Effector memory CD8-positive, alpha-beta T cell (primary cell): ENCODE measurements around the gene SLC22A14.

Experiments
- ATAC-seq: fragments of 150-1000 bp; cut with Tn5 transposase; replicated peaks from 2 replicates; pipeline ENCODE4 v1.10.0; 2021; ENCODE audit warnings: mild to moderate bottlenecking, moderate library complexity
- DNase-seq, 3 experiments: peaks; one replicate each; pipeline ENCODE4 v3.0.0; 2021
- H3K27ac Mint-ChIP-seq, 2 donors: one replicate each; pipeline ENCODE4 v1.8.0; 2022; ENCODE audit warnings: mild to moderate bottlenecking in 2 of 2, mixed read lengths in 2 of 2, moderate library complexity in 2 of 2
- H3K27me3 Mint-ChIP-seq, 2 donors: one replicate each; pipeline ENCODE4 v1.8.0; 2022; ENCODE audit warnings: mixed read lengths in 2 of 2
- H3K36me3 Mint-ChIP-seq: one replicate; pipeline ENCODE4 v1.8.0; 2022; ENCODE audit warnings: mild to moderate bottlenecking, moderate library complexity, mixed read lengths; ENCODE audit not compliant: insufficient read depth
- H3K4me1 Mint-ChIP-seq, 2 donors: one replicate each; pipeline ENCODE4 v1.8.0; 2022; ENCODE audit warnings: low read depth in 2 of 2, mixed read lengths in 2 of 2
- H3K4me3 Mint-ChIP-seq, 2 donors: one replicate each; pipeline ENCODE4 v1.8.0; 2022; ENCODE audit warnings: mild to moderate bottlenecking in 2 of 2, mixed read lengths in 2 of 2, moderate library complexity in 2 of 2
- H3K9me3 Mint-ChIP-seq, 2 donors: one replicate each; pipeline ENCODE4 v1.8.0; 2022; ENCODE audit warnings: mixed read lengths in 2 of 2

The SLC22A14 gene

GRCh38 chr3:38323060-38323459 lies 41.0 kb downstream of the SLC22A14 start:
- H3K9me3 Mint-ChIP-seq = no peaks in the 10 kb centered on the region
- H3K4me3 Mint-ChIP-seq = no peak overlapping the region
- H3K27me3 Mint-ChIP-seq = peaks cover 26 to 32% of the 10 kb centered on the region in 2 donors
- no peak for ATAC-seq
- DNase-seq = no peak
- H3K27ac Mint-ChIP-seq = no peak overlapping the region
- H3K36me3 Mint-ChIP-seq = no peaks in the 10 kb centered on the region
- no peaks in the 10 kb centered on the region for H3K4me1 Mint-ChIP-seq

- Mint-ChIP-seq H3K4me1 (no peaks in the 10 kb centered on the region), H3K9me3 (no peaks in the 10 kb centered on the region), H3K4me3 (no peak overlapping the region), H3K36me3 (no peaks in the 10 kb centered on the region), H3K27ac (no peak overlapping the region), H3K27me3 (peaks cover 26 to 32% of the 10 kb centered on the region in 2 donors)
- no peak for ATAC-seq
- DNase-seq = no peak
These were observed 43.2 kb downstream of the SLC22A14 start for GRCh38 chr3:38325256-38325655.

GRCh38 chr3:38327335-38328009 lies 45.4 kb downstream of the SLC22A14 start:
- Mint-ChIP-seq H3K27me3 (peaks cover 32 to 35% of the 10 kb centered on the region in 2 donors), H3K9me3 (no peaks in the 10 kb centered on the region), H3K4me1 (no peaks in the 10 kb centered on the region), H3K27ac (no peak overlapping the region), H3K4me3 (no peak overlapping the region), H3K36me3 (no peaks in the 10 kb centered on the region)
- no peak for ATAC-seq
- DNase-seq = no peak

DNA sequence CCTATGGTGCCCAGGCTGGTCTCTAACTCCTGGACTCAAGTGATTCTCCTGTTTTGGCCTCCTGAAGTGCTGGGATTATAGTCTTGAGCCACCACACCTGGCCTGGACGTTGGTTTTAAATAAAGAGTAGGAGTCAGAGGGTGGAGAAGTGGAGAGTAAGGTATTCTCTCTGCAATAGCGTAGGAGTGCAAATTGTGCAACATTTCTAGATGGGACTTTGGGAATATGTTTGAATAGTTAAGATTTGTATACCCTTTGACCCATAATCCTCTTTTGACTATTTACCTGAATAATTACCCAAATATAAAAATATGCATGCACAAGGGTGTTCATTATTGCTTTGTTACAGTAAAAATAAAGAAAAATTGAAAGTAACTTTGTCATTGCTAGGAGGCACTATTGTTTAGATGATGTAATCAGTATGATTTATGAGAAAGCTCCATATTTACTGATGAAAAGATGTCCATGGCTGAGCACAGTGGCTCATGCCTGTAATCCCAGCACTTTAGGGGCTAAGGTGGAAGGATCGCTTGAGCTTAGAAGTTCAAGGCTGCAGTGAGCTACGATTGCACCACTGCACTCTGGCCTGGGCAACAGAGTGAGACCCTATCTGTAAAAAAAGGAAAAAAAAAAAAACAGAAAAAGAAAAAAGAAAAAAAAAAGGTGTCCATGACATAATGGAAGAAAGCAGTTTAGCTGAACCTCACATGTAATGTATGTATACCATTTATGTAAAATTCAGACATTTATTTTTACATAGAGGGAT lies 49.3 kb downstream of the SLC22A14 start:
- no peaks in the 10 kb centered on the region for H3K4me1 Mint-ChIP-seq
- H3K9me3 Mint-ChIP-seq = no peaks in the 10 kb centered on the region
- no peak overlapping the region for H3K4me3 Mint-ChIP-seq
- no peak for DNase-seq
- no peak overlapping the region for H3K27ac Mint-ChIP-seq
- peaks cover 27 to 30% of the 10 kb centered on the region in 2 donors for H3K27me3 Mint-ChIP-seq
- no peak for ATAC-seq
- no peaks in the 10 kb centered on the region for H3K36me3 Mint-ChIP-seq

GRCh38 chr3:38332201-38332600 lies 50.1 kb downstream of the SLC22A14 start:
- Mint-ChIP-seq H3K9me3 (no peaks in the 10 kb centered on the region), H3K4me3 (no peak overlapping the region), H3K27ac (no peak overlapping the region), H3K4me1 (no peaks in the 10 kb centered on the region), H3K36me3 (no peaks in the 10 kb centered on the region), H3K27me3 (peaks cover 20 to 23% of the 10 kb centered on the region in 2 donors)
- DNase-seq (no peak), ATAC-seq (no peak)

DNA sequence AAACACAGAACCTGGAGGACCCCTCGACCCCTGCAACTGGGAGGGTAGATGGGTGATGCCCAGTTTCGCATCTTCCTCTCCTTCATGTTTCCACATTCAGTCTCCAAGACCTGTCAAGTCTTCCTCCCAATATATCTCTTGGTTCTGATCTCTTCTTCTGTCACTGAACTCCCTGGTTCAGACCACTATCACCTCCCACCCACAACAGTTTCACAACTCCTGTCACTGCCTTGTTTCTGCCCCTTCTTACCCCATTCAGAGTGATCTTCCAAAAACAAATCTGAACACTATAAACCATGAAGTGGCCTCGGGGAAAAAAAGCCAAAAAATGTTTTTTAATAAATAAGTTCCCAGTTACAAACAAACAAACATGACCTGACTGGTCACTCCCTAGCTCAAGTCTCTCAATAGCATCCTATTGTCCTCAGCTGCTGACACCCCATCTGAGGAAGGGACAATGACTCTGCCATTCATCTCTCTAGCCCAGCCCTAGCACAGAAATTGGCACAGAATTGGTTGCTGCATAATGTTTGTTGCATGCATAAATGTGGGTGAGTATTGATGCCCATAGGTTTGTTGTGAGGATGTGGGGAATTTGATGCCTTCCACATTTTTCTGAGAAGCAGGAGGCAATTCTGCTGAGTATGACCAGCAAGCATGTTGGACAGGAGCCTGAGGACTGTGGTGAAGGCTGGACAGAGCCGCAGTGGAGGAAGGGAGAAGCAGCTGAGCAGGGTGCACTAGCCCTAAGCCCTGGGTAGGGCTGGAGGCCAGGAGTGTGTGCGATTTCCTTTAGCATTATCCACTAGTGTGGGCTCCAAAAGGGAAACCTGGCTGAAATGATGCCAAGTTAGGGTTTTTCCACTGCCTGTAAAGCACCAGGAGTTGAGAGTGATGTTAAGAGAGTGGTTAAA lies 52.3 kb downstream of the SLC22A14 start:
- Mint-ChIP-seq H3K9me3 (no peaks in the 10 kb centered on the region), H3K4me3 (no peak overlapping the region), H3K36me3 (no peaks in the 10 kb centered on the region), H3K27ac (peak overlapping the region in 1 of 2 donors; percentile 6), H3K4me1 (no peaks in the 10 kb centered on the region), H3K27me3 (peaks cover 21 to 22% of the 10 kb centered on the region in 2 donors)
- DNase-seq (no peak), ATAC-seq (no peak)

- DNase-seq (no peak), ATAC-seq (no peak)
- H3K4me3 Mint-ChIP-seq = no peak overlapping the region
- H3K27ac Mint-ChIP-seq = no peak overlapping the region
- H3K27me3 Mint-ChIP-seq = peaks cover 21 to 25% of the 10 kb centered on the region in 2 donors
- no peaks in the 10 kb centered on the region for H3K9me3 Mint-ChIP-seq
- no peaks in the 10 kb centered on the region for H3K4me1 Mint-ChIP-seq
- no peaks in the 10 kb centered on the region for H3K36me3 Mint-ChIP-seq
These were observed 53.2 kb downstream of the SLC22A14 start for GRCh38 chr3:38335263-38335662.

DNA sequence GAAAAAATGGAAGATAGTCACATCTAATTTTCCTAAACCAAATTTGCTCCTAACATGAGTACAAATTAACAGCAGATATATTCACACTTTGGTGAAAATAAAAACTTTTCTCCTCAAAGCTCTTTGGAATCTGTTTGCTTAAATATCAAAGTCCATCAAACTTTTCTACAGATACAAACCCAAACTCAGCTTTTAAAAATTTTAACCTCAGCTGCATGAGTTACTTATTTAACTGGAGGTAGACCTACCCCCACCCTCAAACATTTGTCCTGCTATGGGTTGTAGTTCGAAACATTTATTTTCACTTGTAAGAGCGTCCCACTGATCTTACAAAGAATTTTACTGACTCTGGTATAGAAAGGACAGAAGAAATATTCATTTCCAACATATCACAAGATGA lies 55.6 kb downstream of the SLC22A14 start:
- no peaks in the 10 kb centered on the region for H3K9me3 Mint-ChIP-seq
- DNase-seq (no peak), ATAC-seq (no peak)
- peaks cover 14 to 17% of the 10 kb centered on the region in 2 donors for H3K27me3 Mint-ChIP-seq
- no peaks in the 10 kb centered on the region for H3K4me1 Mint-ChIP-seq
- H3K27ac Mint-ChIP-seq = no peak overlapping the region
- H3K4me3 Mint-ChIP-seq = no peak overlapping the region
- H3K36me3 Mint-ChIP-seq = no peaks in the 10 kb centered on the region

DNA sequence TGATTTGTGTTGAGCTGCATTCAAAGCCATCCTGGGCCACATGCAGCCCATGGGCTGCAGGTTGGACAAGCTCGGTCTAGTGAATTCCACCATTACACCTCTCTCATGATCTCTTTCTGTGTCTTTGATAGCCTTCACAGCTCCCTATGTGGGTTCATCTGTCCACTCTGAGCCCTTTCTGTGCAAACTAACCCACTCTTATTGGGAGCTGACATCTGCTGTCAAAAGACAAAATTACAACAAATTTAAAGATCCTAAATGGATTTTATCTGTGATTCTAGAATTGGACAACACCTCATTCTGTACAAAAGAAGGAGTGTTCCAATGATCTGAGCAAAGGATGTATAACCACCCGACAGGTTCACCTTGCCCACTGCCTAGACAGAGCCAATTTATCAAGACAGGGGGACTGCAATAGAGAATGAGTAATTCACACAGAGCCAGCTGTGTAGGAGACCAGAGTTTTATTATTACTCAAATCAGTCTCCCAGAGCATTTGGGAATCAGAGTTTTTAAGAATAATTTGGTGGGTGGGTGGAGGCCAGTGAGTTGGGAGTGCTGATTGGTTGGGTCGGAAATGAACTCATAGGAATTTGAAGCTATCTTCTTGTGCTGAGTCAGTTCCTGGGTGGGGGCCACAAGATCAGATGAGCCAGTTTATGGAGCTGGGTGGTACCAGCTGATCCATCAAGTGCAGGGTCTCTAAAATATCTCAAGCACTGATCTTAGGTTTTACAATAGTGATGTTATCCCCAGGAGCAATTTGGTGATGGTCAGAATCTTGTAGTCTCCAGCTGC lies 61.9 kb downstream of the SLC22A14 start:
- no peak for ATAC-seq
- no peak for DNase-seq
- no peak overlapping the region for H3K4me3 Mint-ChIP-seq
- peaks cover 0 to 5% of the 10 kb centered on the region in 2 donors for H3K27me3 Mint-ChIP-seq
- no peaks in the 10 kb centered on the region for H3K9me3 Mint-ChIP-seq
- no peak overlapping the region for H3K27ac Mint-ChIP-seq
- H3K4me1 Mint-ChIP-seq = no peaks in the 10 kb centered on the region
- H3K36me3 Mint-ChIP-seq = peaks cover 2% of the 10 kb centered on the region

DNA sequence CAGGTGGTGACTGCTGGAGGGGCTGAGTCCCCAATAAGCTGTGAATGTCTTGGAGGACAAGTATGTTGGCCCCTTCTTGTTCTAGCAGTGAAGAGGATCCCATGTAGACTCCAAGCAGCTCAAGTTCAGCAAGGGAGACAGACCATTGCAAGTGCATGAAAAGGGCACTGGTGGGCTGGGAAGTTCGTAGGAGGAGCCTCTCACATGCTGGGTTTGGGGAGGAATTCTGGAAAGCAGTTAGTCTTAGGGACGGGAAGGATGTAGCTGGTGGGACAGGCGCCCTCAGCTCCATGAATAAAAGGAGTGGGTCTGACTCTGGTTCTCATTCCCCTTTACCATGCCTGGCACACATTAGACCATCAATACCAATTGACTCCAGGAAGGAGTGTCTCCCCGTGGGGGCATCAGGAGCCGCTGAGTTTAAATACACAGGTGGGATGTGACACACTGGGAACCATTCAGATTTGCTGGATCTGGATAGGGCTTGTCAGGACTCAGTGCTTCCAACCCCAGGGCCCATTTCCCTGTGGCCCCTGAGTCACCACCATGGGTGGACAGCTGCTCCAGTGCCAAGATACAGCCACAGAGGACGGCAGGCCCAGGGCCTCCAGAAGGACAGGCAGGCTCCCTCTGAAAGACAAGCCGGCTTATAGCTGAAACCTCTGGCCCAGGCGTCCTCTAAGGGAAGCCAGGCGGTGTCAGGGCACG lies 63.9 kb downstream of the SLC22A14 start:
- DNase-seq = no peak
- peaks cover 2% of the 10 kb centered on the region for H3K36me3 Mint-ChIP-seq
- no peak for ATAC-seq
- H3K27me3 Mint-ChIP-seq = no peaks in the 10 kb centered on the region
- peak overlapping the region in 1 of 2 donors; percentile 49 for H3K27ac Mint-ChIP-seq
- H3K4me1 Mint-ChIP-seq = no peaks in the 10 kb centered on the region
- no peaks in the 10 kb centered on the region for H3K9me3 Mint-ChIP-seq
- peak overlapping the region; percentile 74 to 78 for H3K4me3 Mint-ChIP-seq

DNA sequence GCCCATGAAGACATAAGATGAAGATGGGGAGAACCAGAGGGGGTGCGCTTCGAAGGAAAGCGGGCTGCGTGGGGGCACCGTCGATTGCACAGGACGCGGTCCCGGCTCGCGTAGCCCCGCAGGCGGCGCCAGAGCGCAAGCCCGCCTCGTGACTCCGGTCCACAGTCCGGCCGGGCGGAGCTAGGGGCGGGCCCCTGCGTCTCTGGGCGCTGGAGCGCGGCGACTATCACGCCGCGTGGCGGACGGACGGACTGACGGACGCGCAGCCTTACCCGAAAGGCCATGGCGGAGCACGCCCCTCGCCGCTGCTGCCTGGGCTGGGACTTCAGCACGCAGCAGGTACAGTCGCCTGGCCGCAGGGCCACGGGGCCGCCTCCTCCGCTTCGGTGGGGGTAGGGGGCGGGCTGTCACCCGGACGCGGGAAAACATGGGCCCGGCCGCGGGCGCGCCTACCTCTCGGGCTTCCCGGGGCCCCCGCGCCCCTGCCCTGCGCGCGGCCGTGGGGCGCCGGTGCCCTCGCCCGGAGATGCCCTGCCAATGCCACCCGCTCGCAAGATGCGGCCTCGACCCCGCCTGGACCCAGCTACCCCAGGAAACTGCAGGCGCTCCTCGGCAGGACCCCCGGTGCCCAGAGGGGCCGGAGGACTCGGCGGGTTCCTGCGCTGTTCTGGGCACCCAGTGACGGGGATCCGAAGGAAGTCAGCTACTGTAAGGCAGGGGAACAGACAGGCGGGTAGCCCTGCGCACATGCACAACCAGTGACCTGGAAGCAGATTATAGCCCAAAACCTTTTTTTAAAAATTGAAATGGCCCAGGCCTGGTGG lies 64.7 kb downstream of the SLC22A14 start, which contains the start of gene XYLB:
TSS of gene XYLB (plus strand) at position 199 of the 824 bp plus-strand sequence. CDS start at position 283, 84 bp downstream.
- H3K4me1 Mint-ChIP-seq = no peaks in the 10 kb centered on the region
- peak; percentile 97 for ATAC-seq
- H3K27ac Mint-ChIP-seq = peak within 1 kb of the TSS in 1 of 2 donors; percentile 49
- DNase-seq = peak; percentile 68 to 75 (median 71)
- peak within 1 kb of the TSS; percentile 74 to 78 for H3K4me3 Mint-ChIP-seq
- H3K9me3 Mint-ChIP-seq = no peaks in the 10 kb centered on the region
- no peaks in the 10 kb centered on the region for H3K27me3 Mint-ChIP-seq
- peaks cover 2% of the 10 kb centered on the region for H3K36me3 Mint-ChIP-seq
